SK-N-SH (cell line): ENCODE results near the gene RPL9. TPM values are rescaled to one million over a fixed set of nuclear protein-coding genes. Genes with fewer than 3 reads are reported as not detected.
"Not testable (repeated sequence)": the region's sequence is repeated elsewhere in the genome, so short reads cannot be mapped to it uniquely, and the experiment has no call there.

Experiments used
- CTCF ChIA-PET: fragments of 300-600, 350-600 bp; formaldehyde crosslinking; extraction: SDS; loops from one replicate; lab custom pipeline; 2021; lab: Yijun Ruan, JAX
- POLR2A ChIA-PET: fragments of 350-600 bp; sonication (Branson Sonifier 250); formaldehyde crosslinking; extraction: SDS; loops from one replicate; lab custom pipeline; 2020; ENCODE audit warnings: antibody characterized with exemption, inconsistent platforms; lab: Yijun Ruan, JAX
- DNase-seq: peaks from one replicate; pipeline ENCODE4 v3.0.0; 2012
- H2AFZ ChIP-seq: fragments of 200-600 bp; sonication (generic); 2 replicates; pipeline ENCODE4 v1.8.1; 2016; ENCODE audit warnings: antibody characterized with exemption, mild to moderate bottlenecking, low read depth
- H3F3A ChIP-seq: fragments of 200-600 bp; sonication (generic); replicated peaks from 2 replicates; pipeline ENCODE3; 2016; ENCODE audit warnings: antibody characterized with exemption, mild to moderate bottlenecking; ENCODE audit not compliant: insufficient read depth
- H3K27ac ChIP-seq, 2 experiments: fragments of 200-500 bp in 1 of 2; fragments of 200-600 bp in 1 of 2; sonication (Bioruptor generic) in 1 of 2; sonication (generic), shearing (Covaris generic) in 1 of 2; 2 replicates each; pipeline versions ENCODE4 v1.5.1 to v1.6.1; 2014 to 2016; ENCODE audit warnings: low read depth in 2 of 2, inconsistent platforms in 1 of 2, low read length in 1 of 2, mild to moderate bottlenecking in 1 of 2, mixed read lengths in 1 of 2
- H3K27me3 ChIP-seq: fragments of 200-600 bp; sonication (generic), shearing (Covaris generic); 2 replicates; pipeline ENCODE4 v1.6.1; 2016; ENCODE audit warnings: mixed run types; ENCODE audit not compliant: insufficient read depth
- H3K36me3 ChIP-seq, 2 experiments: fragments of 200-500 bp in 1 of 2; fragments of 200-600 bp in 1 of 2; sonication (Bioruptor generic) in 1 of 2; sonication (generic) in 1 of 2; replicated peaks in 1 of 2; 2 replicates each; pipeline versions ENCODE3 to v1.5.1; 2014 to 2016; ENCODE audit warnings: low read length in 1 of 2, mild to moderate bottlenecking in 1 of 2; ENCODE audit not compliant: insufficient read depth in 2 of 2, control insufficient read depth in 1 of 2
- H3K4me1 ChIP-seq, 2 experiments: fragments of 200-500 bp in 1 of 2; fragments of 200-600 bp in 1 of 2; sonication (Bioruptor generic) in 1 of 2; sonication (generic), shearing (Covaris generic) in 1 of 2; 2 replicates each; pipeline versions ENCODE4 v1.5.1 to v1.6.1; 2014 to 2016; ENCODE audit warnings: low read depth in 1 of 2, low read length in 1 of 2, mixed run types in 1 of 2; ENCODE audit not compliant: insufficient read depth in 2 of 2, control insufficient read depth in 1 of 2
- H3K4me2 ChIP-seq: fragments of 200-600 bp; sonication (generic), shearing (Covaris generic); 2 replicates; pipeline ENCODE4 v1.6.1; 2017; ENCODE audit warnings: mixed run types
- H3K4me3 ChIP-seq, 2 experiments: fragments of 200-500 bp in 1 of 2; fragments of 200-600 bp in 1 of 2; sonication (Bioruptor generic) in 1 of 2; sonication (generic), shearing (Covaris generic) in 1 of 2; 2 replicates each; pipeline versions ENCODE4 v1.5.1 to v1.8.1; 2014 to 2016; ENCODE audit warnings: low read depth in 2 of 2, inconsistent platforms in 1 of 2, low read length in 1 of 2, mild to moderate bottlenecking in 1 of 2, mixed read lengths in 1 of 2, moderate library complexity in 1 of 2
- H3K79me2 ChIP-seq: fragments of 200-600 bp; sonication (generic); 2 replicates; pipeline ENCODE4 v1.8.1; 2017; ENCODE audit warnings: mild to moderate bottlenecking; ENCODE audit not compliant: insufficient read depth
- H3K9ac ChIP-seq: fragments of 200-600 bp; sonication (generic); 2 replicates; pipeline ENCODE4 v1.6.1; 2017; ENCODE audit warnings: mixed run types
- H3K9me2 ChIP-seq: fragments of 200-600 bp; sonication (generic); 2 replicates; pipeline ENCODE4 v1.6.1; 2017; ENCODE audit warnings: mixed run types
- H3K9me3 ChIP-seq: fragments of 200-600 bp; sonication (generic); 2 replicates; pipeline ENCODE4 v1.6.1; 2017; ENCODE audit warnings: mixed run types, mild to moderate bottlenecking, moderate library complexity
- H4K20me1 ChIP-seq: fragments of 200-600 bp; sonication (generic); 2 replicates; pipeline ENCODE4 v1.6.1; 2017; ENCODE audit warnings: mild to moderate bottlenecking, mixed run types; ENCODE audit not compliant: insufficient read depth
- GATA2 ChIP-seq: sonication (generic); formaldehyde crosslinking; IDR thresholded peaks from 2 replicates; pipeline ENCODE4 v1.5.0; 2020; ENCODE audit warnings: mild to moderate bottlenecking, missing genetic modification reagents
- JUND ChIP-seq: IDR thresholded peaks from 2 replicates; pipeline ENCODE4 v1.4.0; 2012
- RAD21 ChIP-seq: IDR thresholded peaks from 2 replicates; pipeline ENCODE4 v1.6.1; 2012; ENCODE audit warnings: mild to moderate bottlenecking, low read length
- WGBS: methylation state at CpG from one replicate; pipeline ENCODE4 v1.1.6; 2017; ENCODE audit warnings: low lambda C conversion rate; 5-methylcytosine and 5-hydroxymethylcytosine counted together
- polyA plus RNA-seq, 3 experiments: library from polyadenylated mRNA; depleted of rRNA; stranded (reverse); fragments of >200 nt; gene quantifications; 2 replicates each; pipeline ENCODE4 v1.2.3, GENCODE V29; 2012
- TF ChIP-seq, protein P1 (sequence below): IDR thresholded peaks from 2 replicates; pipeline ENCODE4 v1.6.1; 2012; ENCODE audit warnings: mild to moderate bottlenecking, low read depth, low read length, moderate library complexity
- TF ChIP-seq, protein P2 (sequence below): fragments of 200-600 bp; sonication (generic); IDR thresholded peaks from 2 replicates; pipeline ENCODE4 v1.6.1; 2017; ENCODE audit warnings: antibody characterized with exemption, mild to moderate bottlenecking, moderate library complexity

The RPL9 gene
- polyA plus RNA-seq, 1 of the 3 experiments (the other 2 are of a cell fraction), result 1,564 TPM

DNA sequence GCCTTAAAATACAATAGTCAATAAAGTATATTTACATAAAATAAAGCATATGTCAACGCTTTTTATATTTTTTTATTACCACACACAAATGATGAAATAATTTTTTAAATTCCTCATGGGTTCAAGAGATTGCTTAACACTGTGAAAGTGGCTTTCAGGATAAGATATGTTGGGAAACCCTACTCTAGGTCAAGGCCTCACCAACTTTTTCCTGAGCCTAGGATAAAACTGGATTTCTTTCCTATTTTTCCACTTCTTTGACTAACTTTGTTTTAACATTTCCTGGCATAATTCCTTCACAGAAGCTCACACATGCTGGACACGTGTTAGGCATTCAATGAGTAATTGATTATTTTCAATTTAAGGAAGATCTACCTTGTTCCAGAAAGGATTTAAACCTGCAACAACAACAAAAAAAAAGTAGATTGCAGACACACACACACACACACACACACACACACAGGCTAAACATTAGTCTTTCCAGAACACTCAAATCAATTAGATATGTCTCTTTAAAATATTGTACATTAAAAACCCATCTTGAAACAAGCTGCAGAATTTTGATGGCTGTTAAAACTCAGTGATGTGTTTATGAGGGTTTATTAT lies 42.9 kb downstream of the RPL9 start:
- H4K20me1 ChIP-seq, result no peaks in the 10 kb centered on the region
- no peaks in the 10 kb centered on the region for H3K9me3 ChIP-seq
- H3K79me2 ChIP-seq, result no peaks in the 10 kb centered on the region
- H3K36me3 ChIP-seq, result no peaks in the 10 kb centered on the region
- H3K27ac ChIP-seq, result no peak overlapping the region
- no peak overlapping the region for H3K9ac ChIP-seq
- H3K4me3 ChIP-seq, result no peak overlapping the region
- no peaks in the 10 kb centered on the region for H3K27me3 ChIP-seq
- WGBS, result 86% methylated on average over 2 of the region's 2 CpGs
- TF ChIP-seq RAD21, result no peak
- no peak for TF ChIP-seq GATA2 (CRISPR knock-in tag)
- TF ChIP-seq, all 33 proteins: peak for 0
- ChIA-PET CTCF (interaction anchor here (2.0 kb wide), 1 partner anchor 12 kb away, joined by 4 read pairs; no protein-coding TSS in a partner anchor), POLR2A (no interaction called here)
- H3K9me2 ChIP-seq, result no peaks in the 10 kb centered on the region
- no peak for DNase-seq
- no peak overlapping the region for H2AFZ ChIP-seq
- H3K4me1 ChIP-seq, result no peaks in the 10 kb centered on the region
- no peaks in the 10 kb centered on the region for H3F3A ChIP-seq
- no peak overlapping the region for H3K4me2 ChIP-seq

DNA sequence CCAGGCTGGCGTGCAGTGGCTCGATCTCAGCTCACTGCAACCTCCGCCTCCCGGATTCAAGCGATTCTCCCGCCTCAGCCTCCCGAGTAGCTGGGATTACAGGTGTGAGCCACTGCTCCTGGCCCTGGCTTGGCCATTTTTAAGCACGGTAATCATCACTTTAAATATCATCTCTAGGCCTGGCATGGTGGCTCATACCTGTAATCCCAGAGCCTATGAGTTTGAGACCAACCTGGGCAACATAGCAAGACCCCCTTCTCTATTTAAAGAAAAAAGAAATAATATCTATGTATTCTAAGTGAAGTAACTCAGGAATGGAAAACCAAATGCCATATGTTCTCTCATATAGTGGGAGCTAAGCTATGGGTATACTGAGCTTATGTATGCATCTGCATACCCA lies 47.2 kb downstream of the RPL9 start:
- H3K79me2 ChIP-seq, H3F3A ChIP-seq, H3K4me1 ChIP-seq, H3K27me3 ChIP-seq, DNase-seq, H3K9me3 ChIP-seq, CTCF ChIA-PET, H3K4me2 ChIP-seq, POLR2A ChIA-PET, H3K4me3 ChIP-seq, H3K36me3 ChIP-seq, H3K9ac ChIP-seq, H4K20me1 ChIP-seq, H3K9me2 ChIP-seq, H2AFZ ChIP-seq, H3K27ac ChIP-seq: not testable (repeated sequence)
- WGBS, result 87% methylated on average over 8 of the region's 8 CpGs

DNA sequence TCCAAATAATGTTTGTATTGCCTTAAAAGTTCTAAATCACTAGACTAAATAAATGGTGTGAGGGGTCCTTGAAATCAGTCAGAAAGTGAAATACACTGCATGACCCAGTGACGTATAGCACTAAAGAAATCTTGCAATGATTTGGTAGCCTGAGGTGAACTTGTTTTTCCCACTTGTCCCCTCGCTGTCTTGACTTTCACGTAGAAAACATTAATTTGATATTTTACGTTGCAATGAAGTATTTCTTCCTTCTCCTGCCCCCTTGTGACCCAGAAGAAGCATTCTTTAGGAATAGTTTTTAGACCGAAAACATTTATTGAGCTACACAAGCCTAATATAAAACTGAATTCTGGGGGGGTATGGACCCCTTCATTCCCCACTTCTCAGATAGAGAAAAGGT lies 48.3 kb downstream of the RPL9 start:
- POLR2A ChIA-PET, result no interaction called here
- Histone ChIP-seq H3K36me3 (no peaks in the 10 kb centered on the region), H4K20me1 (no peaks in the 10 kb centered on the region), H3K9ac (no peak overlapping the region), H2AFZ (peak overlapping the region; percentile 16; the same call in 1 of the 2 replicates), H3K79me2 (no peaks in the 10 kb centered on the region), H3K4me2 (no peak overlapping the region), H3K4me3 (no peak overlapping the region)
- DNase-seq, result no peak
- CTCF ChIA-PET, result no interaction called here
- WGBS, result 54% methylated on average over 5 of the region's 5 CpGs
- TF ChIP-seq, protein P1, sequence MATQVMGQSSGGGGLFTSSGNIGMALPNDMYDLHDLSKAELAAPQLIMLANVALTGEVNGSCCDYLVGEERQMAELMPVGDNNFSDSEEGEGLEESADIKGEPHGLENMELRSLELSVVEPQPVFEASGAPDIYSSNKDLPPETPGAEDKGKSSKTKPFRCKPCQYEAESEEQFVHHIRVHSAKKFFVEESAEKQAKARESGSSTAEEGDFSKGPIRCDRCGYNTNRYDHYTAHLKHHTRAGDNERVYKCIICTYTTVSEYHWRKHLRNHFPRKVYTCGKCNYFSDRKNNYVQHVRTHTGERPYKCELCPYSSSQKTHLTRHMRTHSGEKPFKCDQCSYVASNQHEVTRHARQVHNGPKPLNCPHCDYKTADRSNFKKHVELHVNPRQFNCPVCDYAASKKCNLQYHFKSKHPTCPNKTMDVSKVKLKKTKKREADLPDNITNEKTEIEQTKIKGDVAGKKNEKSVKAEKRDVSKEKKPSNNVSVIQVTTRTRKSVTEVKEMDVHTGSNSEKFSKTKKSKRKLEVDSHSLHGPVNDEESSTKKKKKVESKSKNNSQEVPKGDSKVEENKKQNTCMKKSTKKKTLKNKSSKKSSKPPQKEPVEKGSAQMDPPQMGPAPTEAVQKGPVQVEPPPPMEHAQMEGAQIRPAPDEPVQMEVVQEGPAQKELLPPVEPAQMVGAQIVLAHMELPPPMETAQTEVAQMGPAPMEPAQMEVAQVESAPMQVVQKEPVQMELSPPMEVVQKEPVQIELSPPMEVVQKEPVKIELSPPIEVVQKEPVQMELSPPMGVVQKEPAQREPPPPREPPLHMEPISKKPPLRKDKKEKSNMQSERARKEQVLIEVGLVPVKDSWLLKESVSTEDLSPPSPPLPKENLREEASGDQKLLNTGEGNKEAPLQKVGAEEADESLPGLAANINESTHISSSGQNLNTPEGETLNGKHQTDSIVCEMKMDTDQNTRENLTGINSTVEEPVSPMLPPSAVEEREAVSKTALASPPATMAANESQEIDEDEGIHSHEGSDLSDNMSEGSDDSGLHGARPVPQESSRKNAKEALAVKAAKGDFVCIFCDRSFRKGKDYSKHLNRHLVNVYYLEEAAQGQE, result no peak
- no peak for TF ChIP-seq JUND
- TF ChIP-seq, protein P2, sequence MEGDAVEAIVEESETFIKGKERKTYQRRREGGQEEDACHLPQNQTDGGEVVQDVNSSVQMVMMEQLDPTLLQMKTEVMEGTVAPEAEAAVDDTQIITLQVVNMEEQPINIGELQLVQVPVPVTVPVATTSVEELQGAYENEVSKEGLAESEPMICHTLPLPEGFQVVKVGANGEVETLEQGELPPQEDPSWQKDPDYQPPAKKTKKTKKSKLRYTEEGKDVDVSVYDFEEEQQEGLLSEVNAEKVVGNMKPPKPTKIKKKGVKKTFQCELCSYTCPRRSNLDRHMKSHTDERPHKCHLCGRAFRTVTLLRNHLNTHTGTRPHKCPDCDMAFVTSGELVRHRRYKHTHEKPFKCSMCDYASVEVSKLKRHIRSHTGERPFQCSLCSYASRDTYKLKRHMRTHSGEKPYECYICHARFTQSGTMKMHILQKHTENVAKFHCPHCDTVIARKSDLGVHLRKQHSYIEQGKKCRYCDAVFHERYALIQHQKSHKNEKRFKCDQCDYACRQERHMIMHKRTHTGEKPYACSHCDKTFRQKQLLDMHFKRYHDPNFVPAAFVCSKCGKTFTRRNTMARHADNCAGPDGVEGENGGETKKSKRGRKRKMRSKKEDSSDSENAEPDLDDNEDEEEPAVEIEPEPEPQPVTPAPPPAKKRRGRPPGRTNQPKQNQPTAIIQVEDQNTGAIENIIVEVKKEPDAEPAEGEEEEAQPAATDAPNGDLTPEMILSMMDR, result peak; percentile 43
- peak; percentile 41 for TF ChIP-seq RAD21
- TF ChIP-seq, all 33 proteins: peak for 2
- Histone ChIP-seq H3K4me1 (no peaks in the 10 kb centered on the region), H3K9me2 (no peaks in the 10 kb centered on the region), H3K27ac (no peak overlapping the region), H3F3A (no peaks in the 10 kb centered on the region), H3K27me3 (no peaks in the 10 kb centered on the region), H3K9me3 (no peaks in the 10 kb centered on the region)
